Lower lobe of right lung (tissue), 2 donors: ENCODE results near the gene SLC66A2. TPM values are rescaled to one million over a fixed set of nuclear protein-coding genes. Genes with fewer than 3 reads are reported as not detected.

Experiments
- ATAC-seq, 2 donors: fragments of 200-7000 bp; cut with Tn5 transposase; one replicate each; pipeline ENCODE4 v1.9.1; 2020 to 2022; ENCODE audit warnings: mild to moderate bottlenecking in 2 of 2, moderate library complexity in 2 of 2
- DNase-seq: peaks from one replicate; pipeline ENCODE4 v3.0.0-alpha.2; 2020
- H3K27ac ChIP-seq: fragments of 200-600 bp; one replicate; pipeline ENCODE4 v1.8.0; 2022
- H3K27me3 ChIP-seq: fragments of 200-600 bp; one replicate; pipeline ENCODE4 v1.8.0; 2022; ENCODE audit warnings: low read depth
- H3K36me3 ChIP-seq: fragments of 200-600 bp; one replicate; pipeline ENCODE4 v1.8.0; 2022; ENCODE audit warnings: mild to moderate bottlenecking
- H3K4me1 ChIP-seq: fragments of 200-600 bp; one replicate; pipeline ENCODE4 v1.8.0; 2022
- H3K4me3 ChIP-seq: fragments of 200-600 bp; one replicate; pipeline ENCODE4 v1.8.0; 2022; ENCODE audit warnings: mild to moderate bottlenecking
- H3K9me3 ChIP-seq: fragments of 200-600 bp; one replicate; pipeline ENCODE4 v1.8.0; 2022
- intact Hi-C: fragments of 100-400 bp; cut with DNase I; formaldehyde crosslinking; loops from one replicate; pipeline ENCODE4 v1.11.0; 2022
- total RNA-seq: library from RNA; stranded (reverse); fragmentation: NEBNext Ultra II Directional; extraction: Animal tissue kit (Norgen Biotek cat#: 25700); gene quantifications from one replicate; pipeline ENCODE4 v1.2.1, GENCODE V29; 2021
- TF ChIP-seq, protein P1 (sequence below): fragments of 200-600 bp; IDR thresholded peaks from one replicate; pipeline ENCODE4 v1.8.0; 2022; ENCODE audit warnings: antibody characterized with exemption, mild to moderate bottlenecking
- donor health status: DM: no; HTN: yes; CAD: no; lungs with severe emphysema.

The SLC66A2 gene
- total RNA-seq, 1 donor from 2014 or later: 54.2 TPM

DNA sequence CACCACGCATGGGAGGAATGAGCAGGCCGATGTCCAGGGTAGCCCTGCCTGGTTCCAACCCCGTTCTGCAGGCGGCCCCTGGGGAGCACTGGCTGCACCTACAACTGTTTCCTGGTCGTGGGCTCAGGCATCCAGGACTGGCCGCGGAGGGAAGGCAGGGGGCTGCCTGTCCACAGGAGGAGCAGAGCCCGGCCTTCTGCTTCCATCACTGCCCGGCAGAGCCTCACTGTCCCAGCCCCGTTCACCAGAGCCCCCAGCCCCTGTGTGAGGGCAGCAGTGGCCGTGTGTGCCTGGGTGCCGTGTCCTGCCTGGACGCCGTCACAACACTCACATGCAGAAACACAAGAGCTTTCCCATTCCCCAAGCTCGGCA, 97.5 kb downstream of the SLC66A2 start:
- TF ChIP-seq, protein P1, sequence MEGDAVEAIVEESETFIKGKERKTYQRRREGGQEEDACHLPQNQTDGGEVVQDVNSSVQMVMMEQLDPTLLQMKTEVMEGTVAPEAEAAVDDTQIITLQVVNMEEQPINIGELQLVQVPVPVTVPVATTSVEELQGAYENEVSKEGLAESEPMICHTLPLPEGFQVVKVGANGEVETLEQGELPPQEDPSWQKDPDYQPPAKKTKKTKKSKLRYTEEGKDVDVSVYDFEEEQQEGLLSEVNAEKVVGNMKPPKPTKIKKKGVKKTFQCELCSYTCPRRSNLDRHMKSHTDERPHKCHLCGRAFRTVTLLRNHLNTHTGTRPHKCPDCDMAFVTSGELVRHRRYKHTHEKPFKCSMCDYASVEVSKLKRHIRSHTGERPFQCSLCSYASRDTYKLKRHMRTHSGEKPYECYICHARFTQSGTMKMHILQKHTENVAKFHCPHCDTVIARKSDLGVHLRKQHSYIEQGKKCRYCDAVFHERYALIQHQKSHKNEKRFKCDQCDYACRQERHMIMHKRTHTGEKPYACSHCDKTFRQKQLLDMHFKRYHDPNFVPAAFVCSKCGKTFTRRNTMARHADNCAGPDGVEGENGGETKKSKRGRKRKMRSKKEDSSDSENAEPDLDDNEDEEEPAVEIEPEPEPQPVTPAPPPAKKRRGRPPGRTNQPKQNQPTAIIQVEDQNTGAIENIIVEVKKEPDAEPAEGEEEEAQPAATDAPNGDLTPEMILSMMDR: no peak
- H3K4me1 ChIP-seq: peaks cover 6% of the 10 kb centered on the region

DNA sequence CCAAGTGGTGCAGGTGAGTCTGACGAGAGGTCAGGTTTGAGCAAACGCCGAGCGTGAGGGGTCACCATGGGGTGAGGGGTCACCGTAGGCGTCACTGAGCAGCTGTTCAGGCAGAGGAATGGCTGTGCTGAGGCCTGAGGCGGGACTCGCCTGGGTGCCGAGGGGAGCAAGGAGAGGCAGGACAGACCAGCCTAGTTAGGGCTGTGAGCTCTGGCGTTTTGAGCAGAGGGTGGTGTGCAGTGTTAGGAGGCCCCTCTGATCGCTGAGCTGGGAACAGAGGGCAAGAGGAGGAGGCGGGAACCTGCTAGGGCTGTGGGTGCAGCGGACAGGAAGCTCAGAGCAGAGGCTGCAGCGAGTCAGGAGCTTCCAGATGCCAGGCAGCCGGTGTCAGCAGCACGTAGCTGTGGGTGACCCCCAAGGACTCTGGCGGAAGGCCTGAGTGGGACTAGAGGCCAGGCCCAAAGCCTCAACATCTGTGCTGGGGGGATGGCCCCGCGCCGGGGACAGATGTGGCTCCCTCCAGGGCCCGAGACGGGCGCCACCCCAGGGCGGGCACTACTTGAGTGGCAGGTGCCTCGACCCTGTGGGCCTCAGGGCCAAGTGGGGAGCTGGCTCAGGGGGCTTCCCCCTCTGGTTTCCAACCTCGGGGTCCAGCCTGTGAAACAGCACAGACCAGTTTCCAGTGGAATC, 98.0 kb downstream of the SLC66A2 start:
- Histone ChIP-seq H3K9me3 (no peaks in the 10 kb centered on the region), H3K4me3 (no peak overlapping the region), H3K4me1 (peaks cover 6% of the 10 kb centered on the region), H3K27ac (no peak overlapping the region), H3K27me3 (peaks cover 20% of the 10 kb centered on the region), H3K36me3 (no peaks in the 10 kb centered on the region)
- ATAC-seq: no peak
- TF ChIP-seq, protein P1: no peak
- no peak for DNase-seq
- intact Hi-C loops: no loop called here

More for the DNA sequence above, 97.5 kb downstream of the SLC66A2 start:
- Histone ChIP-seq H3K4me3 (no peak overlapping the region), H3K36me3 (no peaks in the 10 kb centered on the region), H3K27me3 (peaks cover 20% of the 10 kb centered on the region), H3K9me3 (no peaks in the 10 kb centered on the region), H3K27ac (no peak overlapping the region)
- intact Hi-C loops: no loop called here
- no peak for DNase-seq
- ATAC-seq: no peak

DNA sequence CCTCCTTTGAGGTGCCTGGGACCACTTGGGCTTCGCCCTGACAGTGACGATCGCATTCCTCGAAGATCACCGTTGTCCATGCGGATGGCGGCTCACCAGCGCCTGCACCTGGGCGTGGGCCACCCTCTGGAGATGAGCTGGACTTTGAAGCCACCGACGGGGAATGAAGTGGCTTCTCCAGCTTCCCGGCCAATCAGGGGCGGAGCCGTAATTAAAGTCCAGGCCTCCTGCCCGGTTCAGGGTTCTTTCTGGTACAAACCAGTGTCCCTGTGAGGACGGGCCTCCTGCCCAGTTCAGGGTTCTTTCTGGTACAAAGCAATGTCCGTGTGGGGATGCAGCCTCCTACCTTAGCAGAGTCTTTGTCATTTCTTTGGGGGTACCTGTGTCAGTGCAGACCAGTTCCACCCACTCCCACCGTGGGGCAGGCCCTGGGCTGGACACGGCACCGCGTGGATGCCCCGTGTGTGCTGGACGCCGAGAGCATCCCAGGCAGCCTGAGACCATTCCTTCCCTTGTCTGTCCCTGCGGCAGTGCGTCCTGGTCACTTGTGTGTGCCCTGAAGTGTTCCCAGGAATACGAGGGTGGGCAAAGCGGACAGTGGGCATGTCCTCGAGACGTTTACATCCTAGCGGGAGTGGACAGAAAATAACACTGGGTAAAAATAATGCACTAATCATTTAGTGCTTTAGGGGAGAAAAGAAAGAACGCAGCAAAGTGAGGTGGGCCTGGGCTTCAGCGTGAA, 98.7 kb downstream of the SLC66A2 start:
- peaks cover 6% of the 10 kb centered on the region for H3K4me1 ChIP-seq
- DNase-seq: no peak

More for the DNA sequence above, 98.7 kb downstream of the SLC66A2 start:
- Histone ChIP-seq H3K27me3 (peaks cover 20% of the 10 kb centered on the region), H3K4me3 (no peak overlapping the region), H3K27ac (no peak overlapping the region), H3K36me3 (no peaks in the 10 kb centered on the region), H3K9me3 (no peaks in the 10 kb centered on the region)
- ATAC-seq: no peak
- TF ChIP-seq, protein P1: no peak
- intact Hi-C loops: no loop called here

Other genes with a start within 250 kb of the SLC66A2 start
- 0.50 TPM for gene KCNG2, start 153.7 kb downstream of the SLC66A2 start, total RNA-seq
- gene HSBP1L1, start 13.0 kb upstream of the SLC66A2 start, total RNA-seq: 46.6 TPM
- 78.7 TPM for gene TXNL4A, start 36.9 kb upstream of the SLC66A2 start, total RNA-seq
- 14.8 TPM for gene RBFA, start 82.8 kb upstream of the SLC66A2 start, total RNA-seq
- gene ADNP2, start 157.6 kb upstream of the SLC66A2 start, total RNA-seq: 16.5 TPM